ENCODE measurements around the gene SEMA3B. TPM values are rescaled to one million over a fixed set of nuclear protein-coding genes. Genes with fewer than 3 reads are reported as not detected.

SEMA3B gene
- total RNA-seq, 4 donors from 2014 or later = 29.1 to 54.9 (median 44.2) TPM

DNA sequence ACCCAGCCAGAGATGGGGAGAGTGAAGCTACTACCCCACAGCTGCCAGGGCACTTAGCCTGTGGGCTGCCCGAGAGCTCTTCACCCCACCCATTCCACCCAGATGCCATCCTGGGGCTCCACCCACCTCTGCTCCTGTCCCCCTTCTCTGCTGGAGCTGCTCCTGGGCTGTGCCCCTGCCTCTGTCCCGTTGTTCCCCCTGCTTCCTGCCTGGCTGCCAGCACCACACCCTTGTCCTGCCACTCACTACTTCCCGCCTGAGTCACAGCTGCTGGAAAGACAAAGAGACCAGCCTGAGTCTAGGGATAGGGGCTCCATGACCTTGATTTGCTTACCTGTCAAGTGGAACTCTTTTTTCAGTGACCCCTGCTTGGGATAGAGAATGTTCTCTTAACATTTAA, 20.6 kb upstream of the SEMA3B start:
- H3K27ac ChIP-seq = peak overlapping the region in 3 of 4 donors; percentile 78 to 100 (median 96)
- H3K27me3 ChIP-seq = no peaks in the 10 kb centered on the region
- no peaks in the 10 kb centered on the region for H3K9me3 ChIP-seq
- ATAC-seq = peak; percentile 50
- peaks cover 0 to 41% of the 10 kb centered on the region in 2 donors for H3K36me3 ChIP-seq
- H3K4me1 ChIP-seq = peaks cover 3 to 100% (median 78%) of the 10 kb centered on the region in 3 donors
- WGBS, 2 donors (ENCODE audit: low coverage in 1 of 2) = 17 to 20% methylated on average over 1 to 2 of the region's 3 CpGs
- H3K4me3 ChIP-seq = no peak overlapping the region
- TF ChIP-seq, protein P1, sequence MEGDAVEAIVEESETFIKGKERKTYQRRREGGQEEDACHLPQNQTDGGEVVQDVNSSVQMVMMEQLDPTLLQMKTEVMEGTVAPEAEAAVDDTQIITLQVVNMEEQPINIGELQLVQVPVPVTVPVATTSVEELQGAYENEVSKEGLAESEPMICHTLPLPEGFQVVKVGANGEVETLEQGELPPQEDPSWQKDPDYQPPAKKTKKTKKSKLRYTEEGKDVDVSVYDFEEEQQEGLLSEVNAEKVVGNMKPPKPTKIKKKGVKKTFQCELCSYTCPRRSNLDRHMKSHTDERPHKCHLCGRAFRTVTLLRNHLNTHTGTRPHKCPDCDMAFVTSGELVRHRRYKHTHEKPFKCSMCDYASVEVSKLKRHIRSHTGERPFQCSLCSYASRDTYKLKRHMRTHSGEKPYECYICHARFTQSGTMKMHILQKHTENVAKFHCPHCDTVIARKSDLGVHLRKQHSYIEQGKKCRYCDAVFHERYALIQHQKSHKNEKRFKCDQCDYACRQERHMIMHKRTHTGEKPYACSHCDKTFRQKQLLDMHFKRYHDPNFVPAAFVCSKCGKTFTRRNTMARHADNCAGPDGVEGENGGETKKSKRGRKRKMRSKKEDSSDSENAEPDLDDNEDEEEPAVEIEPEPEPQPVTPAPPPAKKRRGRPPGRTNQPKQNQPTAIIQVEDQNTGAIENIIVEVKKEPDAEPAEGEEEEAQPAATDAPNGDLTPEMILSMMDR (IDR thresholded peaks at IDR 0.05) = no peak
- peak; percentile 34 for TF ChIP-seq POLR2AphosphoS5 (IDR thresholded peaks at IDR 0.05)
- no peak for TF ChIP-seq POLR2A (IDR thresholded peaks at IDR 0.05)
- TF ChIP-seq EP300 (IDR thresholded peaks at IDR 0.05) = no peak

- Histone ChIP-seq H3K4me1 (peaks cover 3 to 100% (median 75%) of the 10 kb centered on the region in 3 donors), H3K9me3 (no peaks in the 10 kb centered on the region), H3K4me3 (no peak overlapping the region), H3K27me3 (no peaks in the 10 kb centered on the region), H3K36me3 (peaks cover 0 to 48% of the 10 kb centered on the region in 2 donors), H3K27ac (peak overlapping the region in 3 of 4 donors; percentile 78 to 100 (median 96))
- TF ChIP-seq, protein P1 (IDR thresholded peaks at IDR 0.05) = no peak
- TF ChIP-seq EP300 (IDR thresholded peaks at IDR 0.05) (no peak), POLR2AphosphoS5 (IDR thresholded peaks at IDR 0.05) (no peak)
- no peak for ATAC-seq
- WGBS, 2 donors (ENCODE audit: low coverage in 1 of 2) = 88 to 100% methylated on average over 1 to 2 of the region's 5 CpGs
Measured at GRCh38 chr3:50249457-50249856, 19.5 kb upstream of the SEMA3B start.

DNA sequence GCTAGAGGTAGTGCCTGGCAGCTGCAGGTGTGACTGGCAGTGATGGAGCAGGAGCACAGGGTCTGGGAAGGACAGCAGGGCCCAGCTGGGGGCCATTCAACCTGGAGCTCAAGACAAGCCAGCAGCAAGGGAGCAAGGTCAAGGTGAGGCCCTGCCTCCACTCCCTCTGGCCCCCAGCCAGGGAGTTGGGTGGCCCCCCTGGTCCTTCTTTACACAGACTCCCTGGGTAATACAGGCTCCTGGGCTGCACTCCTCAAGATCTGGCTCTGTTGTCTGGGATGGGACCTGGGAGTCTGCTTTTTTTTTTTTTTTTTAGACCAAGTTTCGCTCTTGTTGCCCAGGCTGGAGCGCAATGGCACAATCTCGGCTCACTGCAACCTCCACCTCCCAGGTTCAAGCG, 18.4 kb upstream of the SEMA3B start:
- Histone ChIP-seq H3K27me3 (no peaks in the 10 kb centered on the region), H3K4me1 (peaks cover 3 to 100% (median 75%) of the 10 kb centered on the region in 3 donors), H3K27ac (peak overlapping the region in 3 of 4 donors; percentile 76 to 100 (median 78)), H3K9me3 (no peaks in the 10 kb centered on the region), H3K4me3 (no peak overlapping the region), H3K36me3 (peaks cover 0 to 58% of the 10 kb centered on the region in 2 donors)
- no peak for TF ChIP-seq POLR2AphosphoS5 (IDR thresholded peaks at IDR 0.05)
- TF ChIP-seq POLR2A (IDR thresholded peaks at IDR 0.05) = no peak
- ATAC-seq = no peak
- WGBS, 2 donors (ENCODE audit: low coverage in 1 of 2) = 86% methylated on average over 4 of the region's 4 CpGs; no CpG with 5 or more reads in 1 of the 2 donors

- Histone ChIP-seq H3K27ac (peak overlapping the region in 3 of 4 donors; percentile 53 to 100 (median 76)), H3K4me3 (no peak overlapping the region), H3K36me3 (peaks cover 0 to 65% of the 10 kb centered on the region in 2 donors), H3K27me3 (no peaks in the 10 kb centered on the region), H3K4me1 (peaks cover 3 to 100% (median 69%) of the 10 kb centered on the region in 3 donors), H3K9me3 (no peaks in the 10 kb centered on the region)
- no peak for ATAC-seq
- WGBS, 2 donors (ENCODE audit: low coverage in 1 of 2) = 51% methylated on average over 8 of the region's 8 CpGs; no CpG with 5 or more reads in 1 of the 2 donors
- TF ChIP-seq POLR2AphosphoS5 (IDR thresholded peaks at IDR 0.05) (no peak), EP300 (IDR thresholded peaks at IDR 0.05) (no peak), POLR2A (IDR thresholded peaks at IDR 0.05) (no peak)
- TF ChIP-seq, protein P1 (IDR thresholded peaks at IDR 0.05) = no peak
Measured at GRCh38 chr3:50251220-50251619, 17.7 kb upstream of the SEMA3B start.

GRCh38 chr3:50254577-50255250, 14.2 kb upstream of the SEMA3B start:
- H3K4me1 ChIP-seq = peaks cover 2 to 98% (median 42%) of the 10 kb centered on the region in 3 donors
- 61 to 75% methylated on average over 2 to 3 of the region's 8 CpGs for WGBS, 2 donors (ENCODE audit: low coverage in 1 of 2)
- peak; percentile 68 for ATAC-seq

More at GRCh38 chr3:50254577-50255250, 14.2 kb upstream of the SEMA3B start:
- peak overlapping the region in 3 of 4 donors; percentile 76 to 100 (median 80) for H3K27ac ChIP-seq
- TF ChIP-seq POLR2A (IDR thresholded peaks at IDR 0.05) = no peak
- TF ChIP-seq POLR2AphosphoS5 (IDR thresholded peaks at IDR 0.05) = peak; percentile 35
- TF ChIP-seq, protein P1 (IDR thresholded peaks at IDR 0.05) = no peak
- no peak for TF ChIP-seq EP300 (IDR thresholded peaks at IDR 0.05)
- H3K36me3 ChIP-seq = peaks cover 0 to 84% of the 10 kb centered on the region in 2 donors
- H3K27me3 ChIP-seq = no peaks in the 10 kb centered on the region
- H3K9me3 ChIP-seq = peaks cover 0 to 8% (median 0%) of the 10 kb centered on the region in 3 donors
- H3K4me3 ChIP-seq = no peak overlapping the region

Measured in gastroesophageal sphincter (tissue), 4 donors.